AG04450 (cell line): ENCODE measurements around the gene LCE1B. TPM values are rescaled to one million over a fixed set of nuclear protein-coding genes. Genes with fewer than 3 reads are reported as not detected.

ENCODE experiments used
- CTCF ChIA-PET: fragments of 300-600, 350-600 bp; formaldehyde crosslinking; extraction: SDS; loops from one replicate; lab custom pipeline; 2022; ENCODE audit warnings: antibody characterized with exemption, inconsistent platforms; lab: Charles Lee
- POLR2A ChIA-PET: fragments of 350-600 bp; formaldehyde crosslinking; extraction: SDS; loops from one replicate; lab custom pipeline; 2021; ENCODE audit warnings: antibody characterized with exemption, inconsistent platforms; lab: Yijun Ruan, JAX
- DNase-seq: peaks from one replicate; pipeline ENCODE4 v3.0.0-alpha.2; 2011; ENCODE audit warnings: low read depth, low spot score
- H3K27ac ChIP-seq: one replicate; pipeline ENCODE4 v1.5.1; 2012; ENCODE audit warnings: low read depth, low read length, control low read depth
- H3K27me3 ChIP-seq: one replicate; pipeline ENCODE4 v1.6.0; 2012; ENCODE audit warnings: low read length; ENCODE audit not compliant: control insufficient read depth, insufficient read depth
- H3K4me3 ChIP-seq: 2 replicates; pipeline ENCODE4 v1.5.1; 2011; ENCODE audit warnings: mild to moderate bottlenecking, low read depth, low read length, control low read depth
- H3K9me3 ChIP-seq: 2 replicates; pipeline ENCODE4 v1.5.1; 2012; ENCODE audit warnings: low read length; ENCODE audit not compliant: control insufficient read depth, insufficient read depth
- polyA plus RNA-seq: library from polyadenylated mRNA; depleted of rRNA; stranded (reverse); fragments of >200 nt; gene quantifications from 2 replicates; pipeline ENCODE4 v1.2.3, GENCODE V29; 2011
- TF ChIP-seq, protein P1 (sequence below): IDR thresholded peaks from 2 replicates; pipeline ENCODE4 v1.5.1; 2011; ENCODE audit warnings: low read depth, low read length, control low read depth, inconsistent platforms

LCE1B gene
- polyA plus RNA-seq, 1 experiment: not detected

- Histone ChIP-seq H3K27me3 (no peaks in the 10 kb centered on the region), H3K27ac (no peak overlapping the region), H3K9me3 (peaks cover 10% of the 10 kb centered on the region), H3K4me3 (no peak overlapping the region)
- TF ChIP-seq, protein P1, sequence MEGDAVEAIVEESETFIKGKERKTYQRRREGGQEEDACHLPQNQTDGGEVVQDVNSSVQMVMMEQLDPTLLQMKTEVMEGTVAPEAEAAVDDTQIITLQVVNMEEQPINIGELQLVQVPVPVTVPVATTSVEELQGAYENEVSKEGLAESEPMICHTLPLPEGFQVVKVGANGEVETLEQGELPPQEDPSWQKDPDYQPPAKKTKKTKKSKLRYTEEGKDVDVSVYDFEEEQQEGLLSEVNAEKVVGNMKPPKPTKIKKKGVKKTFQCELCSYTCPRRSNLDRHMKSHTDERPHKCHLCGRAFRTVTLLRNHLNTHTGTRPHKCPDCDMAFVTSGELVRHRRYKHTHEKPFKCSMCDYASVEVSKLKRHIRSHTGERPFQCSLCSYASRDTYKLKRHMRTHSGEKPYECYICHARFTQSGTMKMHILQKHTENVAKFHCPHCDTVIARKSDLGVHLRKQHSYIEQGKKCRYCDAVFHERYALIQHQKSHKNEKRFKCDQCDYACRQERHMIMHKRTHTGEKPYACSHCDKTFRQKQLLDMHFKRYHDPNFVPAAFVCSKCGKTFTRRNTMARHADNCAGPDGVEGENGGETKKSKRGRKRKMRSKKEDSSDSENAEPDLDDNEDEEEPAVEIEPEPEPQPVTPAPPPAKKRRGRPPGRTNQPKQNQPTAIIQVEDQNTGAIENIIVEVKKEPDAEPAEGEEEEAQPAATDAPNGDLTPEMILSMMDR: no peak
- POLR2A ChIA-PET: no interaction called here
- CTCF ChIA-PET: no interaction called here
- DNase-seq: no peak
Measured at GRCh38 chr1:152801333-152801732, 10.4 kb upstream of the LCE1B start.

DNA sequence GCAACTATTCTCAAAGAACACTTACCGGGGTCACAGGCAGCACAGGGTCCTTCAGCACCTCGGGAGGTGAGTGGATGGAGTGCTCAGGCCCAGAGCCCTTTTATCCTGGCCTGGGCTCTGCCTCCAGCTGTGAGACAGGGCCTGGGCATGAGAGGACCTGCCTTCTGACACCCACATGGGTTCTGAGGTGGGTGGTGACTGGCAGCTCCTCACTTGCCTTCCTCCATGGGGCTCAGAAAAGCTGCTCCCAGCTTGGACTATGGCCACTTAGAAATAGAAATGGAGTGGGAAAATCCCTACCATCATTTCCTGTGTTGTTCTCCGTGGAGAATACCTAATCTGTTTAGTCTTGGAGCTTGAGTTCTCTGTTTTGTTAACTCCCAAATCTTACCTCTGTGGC, 5.2 kb upstream of the LCE1B start, which contains the start of gene LCE1C:
LCE1C (minus strand) TSS at position 76 of the 400 bp plus-strand sequence. CDS start 1,173 bp downstream, outside the sequence.
- POLR2A ChIA-PET: no interaction called here
- no peaks in the 10 kb centered on the region for H3K27me3 ChIP-seq
- CTCF ChIA-PET: no interaction called here
- H3K9me3 ChIP-seq: peaks cover 6% of the 10 kb centered on the region
- no peak for DNase-seq
- no peak within 1 kb of the TSS for H3K4me3 ChIP-seq
- TF ChIP-seq, protein P1: no peak
- no peak within 1 kb of the TSS for H3K27ac ChIP-seq

DNA sequence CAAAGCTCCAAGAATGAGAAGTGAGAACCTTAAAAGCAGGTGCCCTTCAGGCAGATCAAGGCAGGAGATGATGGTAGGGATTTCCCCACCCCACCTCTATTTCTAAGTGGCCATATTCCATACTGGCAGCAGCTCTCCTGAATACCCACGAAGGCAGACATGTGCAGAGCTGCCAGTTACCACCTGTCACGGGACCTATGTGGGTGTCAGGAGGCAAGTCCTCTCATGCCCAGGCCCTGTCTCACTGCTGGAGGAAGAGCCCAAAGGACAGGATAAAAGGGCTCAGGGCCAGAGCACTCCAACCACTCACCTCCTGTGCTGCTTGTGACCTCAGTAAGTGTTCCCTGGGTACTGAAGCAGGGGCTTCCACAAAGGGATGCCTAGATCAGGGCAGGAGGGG, 721 bp upstream of the LCE1B start:
- CTCF ChIA-PET: no interaction called here
- Histone ChIP-seq H3K27ac (no peak overlapping the region), H3K27me3 (no peaks in the 10 kb centered on the region), H3K4me3 (no peak overlapping the region), H3K9me3 (peaks cover 5% of the 10 kb centered on the region; the same call in 1 of the 2 replicates)
- POLR2A ChIA-PET: no interaction called here
- TF ChIP-seq, protein P1: no peak
- no peak for DNase-seq

- H3K27me3 ChIP-seq: no peaks in the 10 kb centered on the region
- H3K27ac ChIP-seq: no peak overlapping the region
- DNase-seq: no peak
- peaks cover 5% of the 10 kb centered on the region; the same call in 1 of the 2 replicates for H3K9me3 ChIP-seq
- no peak overlapping the region for H3K4me3 ChIP-seq
- ChIA-PET POLR2A (no interaction called here), CTCF (no interaction called here)
- TF ChIP-seq, protein P1: no peak
Measured at GRCh38 chr1:152817309-152817708, 5.5 kb downstream of the LCE1B start.

DNA sequence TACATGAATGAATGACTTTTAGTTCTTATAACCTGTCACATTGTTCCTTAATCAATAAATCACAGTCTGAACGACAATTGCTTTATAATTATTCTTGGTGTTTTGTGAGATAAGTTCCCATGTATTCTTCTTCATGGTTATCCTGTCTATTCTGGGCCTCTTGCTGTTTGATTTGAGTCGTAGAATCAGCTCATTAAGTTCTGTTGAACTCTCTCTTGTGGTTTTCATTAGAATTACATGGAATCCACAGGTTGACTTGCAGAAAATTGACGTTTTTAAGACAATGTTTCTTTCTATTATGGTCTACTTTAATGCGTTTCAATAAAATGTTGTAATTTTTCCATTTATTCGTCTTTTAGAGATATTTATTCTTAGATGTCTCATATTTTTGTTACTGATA, 11.5 kb downstream of the LCE1B start:
- Histone ChIP-seq H3K27ac (no peak overlapping the region), H3K27me3 (no peaks in the 10 kb centered on the region), H3K4me3 (no peak overlapping the region), H3K9me3 (peaks cover 6% of the 10 kb centered on the region; the same call in 1 of the 2 replicates)
- DNase-seq: no peak
- ChIA-PET CTCF (no interaction called here), POLR2A (no interaction called here)
- TF ChIP-seq, protein P1: no peak
